Measurements from ENCODE around the gene MTUS2.

DNA sequence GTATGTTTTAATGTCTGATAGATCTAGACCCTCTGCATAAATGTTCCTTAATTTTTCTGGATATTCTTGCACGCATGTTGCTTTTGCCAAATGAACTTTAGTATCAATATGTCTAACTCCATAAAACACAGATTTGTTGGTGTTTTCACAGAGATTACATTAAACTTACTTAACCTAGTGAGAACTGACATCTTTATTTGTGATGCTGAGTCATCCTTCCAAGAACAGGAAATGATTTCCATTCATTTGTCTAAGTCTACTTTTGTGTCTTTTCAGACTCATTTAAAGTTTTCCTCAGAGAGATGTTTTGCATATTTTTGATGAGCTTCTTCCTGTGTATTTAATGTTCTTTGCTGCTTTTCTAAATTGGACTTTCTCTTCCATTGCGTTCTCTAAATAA, 591.3 kb downstream of the MTUS2 start:
- TF ChIP-seq, protein P1, sequence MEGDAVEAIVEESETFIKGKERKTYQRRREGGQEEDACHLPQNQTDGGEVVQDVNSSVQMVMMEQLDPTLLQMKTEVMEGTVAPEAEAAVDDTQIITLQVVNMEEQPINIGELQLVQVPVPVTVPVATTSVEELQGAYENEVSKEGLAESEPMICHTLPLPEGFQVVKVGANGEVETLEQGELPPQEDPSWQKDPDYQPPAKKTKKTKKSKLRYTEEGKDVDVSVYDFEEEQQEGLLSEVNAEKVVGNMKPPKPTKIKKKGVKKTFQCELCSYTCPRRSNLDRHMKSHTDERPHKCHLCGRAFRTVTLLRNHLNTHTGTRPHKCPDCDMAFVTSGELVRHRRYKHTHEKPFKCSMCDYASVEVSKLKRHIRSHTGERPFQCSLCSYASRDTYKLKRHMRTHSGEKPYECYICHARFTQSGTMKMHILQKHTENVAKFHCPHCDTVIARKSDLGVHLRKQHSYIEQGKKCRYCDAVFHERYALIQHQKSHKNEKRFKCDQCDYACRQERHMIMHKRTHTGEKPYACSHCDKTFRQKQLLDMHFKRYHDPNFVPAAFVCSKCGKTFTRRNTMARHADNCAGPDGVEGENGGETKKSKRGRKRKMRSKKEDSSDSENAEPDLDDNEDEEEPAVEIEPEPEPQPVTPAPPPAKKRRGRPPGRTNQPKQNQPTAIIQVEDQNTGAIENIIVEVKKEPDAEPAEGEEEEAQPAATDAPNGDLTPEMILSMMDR (IDR thresholded peaks at IDR 0.05): no peak
- TF ChIP-seq POLR2A (IDR thresholded peaks at IDR 0.05): no peak
- TF ChIP-seq POLR2AphosphoS5 (IDR thresholded peaks at IDR 0.05): no peak
